GM21390 (cell line): ENCODE measurements around the gene LYZ.

Experiments used
- ATAC-seq: cut with Tn5 transposase; IDR thresholded peaks from one replicate; pipeline ENCODE4 v1.9.1; 2021; ENCODE audit not compliant: unreplicated experiment

LYZ gene

GRCh38 chr12:69338120-69338859 lies 9.9 kb upstream of the LYZ start:
- ATAC-seq: no peak

- ATAC-seq: no peak
Observed at GRCh38 chr12:69338936-69339335, 9.2 kb upstream of the LYZ start.

GRCh38 chr12:69339999-69340398 lies 8.2 kb upstream of the LYZ start:
- no peak for ATAC-seq

- no peak for ATAC-seq
Observed at GRCh38 chr12:69341328-69341727, 6.9 kb upstream of the LYZ start.

GRCh38 chr12:69342421-69342820 lies 5.8 kb upstream of the LYZ start:
- ATAC-seq: no peak

- ATAC-seq: no peak
Observed at GRCh38 chr12:69343357-69343756, 4.8 kb upstream of the LYZ start.

GRCh38 chr12:69343885-69344612 lies 4.1 kb upstream of the LYZ start:
- ATAC-seq: no peak

GRCh38 chr12:69345077-69345476 lies 3.1 kb upstream of the LYZ start:
- no peak for ATAC-seq

GRCh38 chr12:69345742-69346141 lies 2.4 kb upstream of the LYZ start:
- no peak for ATAC-seq

- ATAC-seq: no peak
Observed at GRCh38 chr12:69350002-69350626, 1.9 kb downstream of the LYZ start.

- ATAC-seq: no peak
Observed at GRCh38 chr12:69350777-69351176, 2.6 kb downstream of the LYZ start.

- no peak for ATAC-seq
Observed at GRCh38 chr12:69351462-69352236, 3.5 kb downstream of the LYZ start.

- no peak for ATAC-seq
Observed at GRCh38 chr12:69352904-69353303, 4.7 kb downstream of the LYZ start.

- no peak for ATAC-seq
Observed at GRCh38 chr12:69354172-69354555, 6.0 kb downstream of the LYZ start.

- ATAC-seq: no peak
Observed at GRCh38 chr12:69354556-69355187, 6.5 kb downstream of the LYZ start.

- no peak for ATAC-seq
Observed at GRCh38 chr12:69355363-69356028, 7.3 kb downstream of the LYZ start.

- peak; percentile 82 for ATAC-seq
Observed at GRCh38 chr12:69359531-69360347, 11.6 kb downstream of the LYZ start, which contains the start of gene YEATS4. TSS of gene YEATS4 (plus strand) at chr12:69359743. CDS start at chr12:69359973, 230 bp downstream.

- no peak for ATAC-seq
Observed at GRCh38 chr12:69360348-69360672, 12.1 kb downstream of the LYZ start.

- no peak for ATAC-seq
Observed at GRCh38 chr12:69366796-69367195, 18.6 kb downstream of the LYZ start.

- no peak for ATAC-seq
Observed at GRCh38 chr12:69368171-69368570, 20.0 kb downstream of the LYZ start.
